Caki2 (cell line): ENCODE data around the gene TRIM40. TPM values are rescaled to one million over a fixed set of nuclear protein-coding genes. Genes with fewer than 3 reads are reported as not detected.
"Not testable (repeated sequence)": the region's sequence is repeated elsewhere in the genome, so short reads cannot be mapped to it uniquely, and the experiment has no call there.

Experiments used
- DNase-seq: peaks from one replicate; pipeline ENCODE4 v3.0.0-alpha.2; 2015; ENCODE audit warnings: low read depth
- in situ Hi-C: cut with HindIII; loops from 2 replicates; pipeline ENCODE4 v1.10.0; 2016; ENCODE audit warnings: low sequenced_read_pairs, low pct_unique_long_range_greater_than_20kb, mixed read lengths
- total RNA-seq: library from RNA; depleted of rRNA; stranded (reverse); fragments of >200 nt; shearing (Covaris generic); gene quantifications from 2 replicates; pipeline ENCODE4 v1.2.3, GENCODE V29; 2014; ENCODE audit warnings: low replicate concordance

The TRIM40 gene
- total RNA-seq, 1 experiment from 2014 or later = not detected

GRCh38 chr6:30157581-30157980 is 21.6 kb downstream of the TRIM40 start:
- in situ Hi-C loops = no loop called here
- no peak for DNase-seq

DNA sequence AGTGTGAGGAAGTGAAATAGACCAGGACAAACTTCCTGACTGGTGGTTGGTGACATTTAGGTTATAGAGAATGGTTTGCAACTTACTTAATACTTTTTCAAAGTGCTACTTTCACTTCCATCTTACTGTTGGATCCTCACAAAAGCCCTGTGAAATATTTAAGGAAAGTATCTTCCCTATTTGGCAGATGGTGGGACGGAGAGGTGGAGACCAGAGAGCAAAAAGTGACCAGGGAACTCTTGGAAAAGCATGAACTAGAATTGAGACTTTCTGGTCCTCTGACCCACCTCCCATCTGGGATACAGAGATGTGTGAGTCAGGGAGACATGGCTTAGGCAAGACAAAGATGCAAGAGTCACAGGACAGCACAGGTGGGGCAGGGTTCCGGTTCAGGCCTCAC is 22.1 kb downstream of the TRIM40 start:
- in situ Hi-C loops = no loop called here
- DNase-seq = no peak

- in situ Hi-C loops = no loop called here
- no peak for DNase-seq
Measured at GRCh38 chr6:30158475-30159040, 22.6 kb downstream of the TRIM40 start.

DNA sequence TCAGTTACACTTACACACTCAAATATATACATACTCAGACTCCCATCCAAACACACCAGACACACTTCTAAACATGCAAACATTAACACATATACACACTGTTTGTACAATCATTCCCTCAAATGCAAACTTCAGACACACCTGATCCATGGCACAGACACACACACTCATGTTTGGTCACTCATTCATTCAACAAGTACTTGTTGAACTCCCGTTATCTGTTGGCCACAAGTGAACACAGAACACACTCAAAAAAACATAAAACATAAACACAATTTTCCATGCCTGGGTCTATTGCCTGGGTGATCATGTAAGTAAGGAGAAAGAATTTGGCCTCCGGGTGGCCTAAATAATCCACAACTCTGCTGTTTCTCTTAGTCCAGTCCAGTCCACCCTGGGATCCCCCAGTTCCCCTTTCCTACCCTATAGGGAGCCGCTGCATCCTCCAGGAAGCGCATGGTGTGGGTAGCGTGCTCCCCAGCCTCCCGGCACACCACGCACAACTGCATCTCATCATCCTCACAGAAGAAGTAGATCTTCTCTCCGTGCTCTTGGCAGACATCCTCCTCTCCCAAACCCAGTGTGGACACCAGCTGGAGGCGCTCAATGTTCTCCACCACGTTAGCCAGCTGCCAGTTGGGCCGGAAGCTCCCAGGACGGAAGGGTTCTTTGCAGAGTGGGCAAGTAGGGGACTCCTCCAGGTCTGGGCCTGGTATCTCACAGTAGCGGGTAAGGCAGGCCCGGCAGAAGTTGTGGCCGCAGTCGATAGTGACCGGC is 24.3 kb downstream of the TRIM40 start:
- no peak for DNase-seq
- in situ Hi-C loops = no loop called here

DNA sequence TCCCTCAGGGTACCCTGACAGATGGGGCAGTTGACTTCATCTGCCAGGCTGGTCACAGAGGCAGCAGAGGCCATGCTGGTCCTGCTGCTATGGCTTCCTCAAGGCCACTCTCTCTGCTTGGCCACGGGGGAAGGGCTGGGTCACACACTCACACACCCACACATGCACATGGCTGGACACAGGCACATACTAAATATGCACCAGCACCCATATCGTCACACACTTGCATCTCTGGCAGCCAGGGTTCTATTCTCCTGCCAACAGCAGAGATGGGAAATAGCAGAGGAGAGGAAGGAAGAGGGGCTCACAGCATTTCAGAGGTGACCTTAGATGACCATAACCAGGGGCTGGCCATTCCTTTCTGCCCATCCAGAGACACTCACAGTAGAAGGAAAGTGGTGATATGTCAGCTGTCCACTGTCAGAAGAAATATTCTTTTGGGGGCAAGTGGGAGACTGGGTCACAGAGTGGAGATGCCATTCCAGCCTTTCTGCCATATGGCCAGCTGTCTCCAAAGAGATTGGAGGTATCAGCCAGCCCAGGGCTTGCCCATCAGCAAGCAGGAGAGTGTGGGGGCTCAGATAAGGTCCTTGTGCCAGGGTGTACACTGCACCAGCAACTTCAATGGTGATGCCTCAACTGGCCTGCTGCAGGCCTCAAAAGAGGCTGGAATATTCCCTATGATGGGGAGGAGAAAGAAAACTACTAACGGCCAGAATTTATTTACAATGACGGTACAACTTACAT is 25.0 kb downstream of the TRIM40 start, which contains the start of gene TRIM10:
Gene TRIM10, minus strand, starts transcription at position 427 of the 747 bp plus-strand sequence. Its CDS starts 353 bp downstream, at position 74.
- no peak for DNase-seq
- in situ Hi-C loops = no loop called here

- in situ Hi-C loops = no loop called here
- DNase-seq = no peak
Measured at GRCh38 chr6:30162265-30163089, 26.5 kb downstream of the TRIM40 start.

DNA sequence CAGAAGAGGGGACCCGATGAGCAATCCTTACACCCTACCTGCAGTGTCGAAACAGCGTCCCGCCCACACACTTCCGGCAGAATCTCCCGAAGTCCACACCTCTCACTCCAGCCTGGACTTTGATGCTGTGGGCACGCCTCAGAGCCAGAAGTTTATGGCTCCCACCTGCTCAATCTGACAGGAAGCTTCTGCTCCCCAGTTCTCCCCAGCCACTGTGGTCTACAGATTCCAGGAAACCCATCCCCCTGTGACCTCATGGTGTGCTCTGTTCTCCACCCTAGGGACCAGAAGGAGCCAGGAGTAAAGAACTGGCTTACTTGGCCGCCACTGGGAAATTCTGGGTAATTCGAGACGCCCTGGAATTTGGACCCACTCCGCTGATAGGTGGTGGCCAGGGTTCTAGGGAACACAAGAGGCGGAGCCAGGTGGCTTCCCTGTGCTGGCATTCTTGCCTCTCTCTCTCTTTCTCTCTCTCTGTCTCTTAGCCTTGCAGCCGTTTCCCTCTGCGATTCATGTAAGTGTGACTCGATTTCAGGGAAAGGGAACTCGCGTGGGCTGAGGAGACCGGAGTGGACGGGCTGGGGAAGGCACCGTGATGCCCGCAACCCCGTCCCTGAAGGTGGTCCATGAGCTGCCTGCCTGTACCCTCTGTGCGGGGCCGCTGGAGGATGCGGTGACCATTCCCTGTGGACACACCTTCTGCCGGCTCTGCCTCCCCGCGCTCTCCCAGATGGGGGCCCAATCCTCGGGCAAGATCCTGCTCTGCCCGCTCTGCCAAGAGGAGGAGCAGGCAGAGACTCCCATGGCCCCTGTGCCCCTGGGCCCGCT is 27.4 kb downstream of the TRIM40 start, which contains the start of gene TRIM15:
Gene TRIM15, plus strand, starts transcription at position 457 of the 828 bp plus-strand sequence. Its CDS starts 139 bp downstream, at position 596.
- DNase-seq = no peak
- in situ Hi-C loops = no loop called here

- in situ Hi-C loops = no loop called here
- no peak for DNase-seq
Measured at GRCh38 chr6:30163918-30164654, 28.1 kb downstream of the TRIM40 start.

GRCh38 chr6:30164714-30165113 is 28.8 kb downstream of the TRIM40 start:
- no peak for DNase-seq
- in situ Hi-C loops = no loop called here

- in situ Hi-C loops, DNase-seq: not testable (repeated sequence)
Measured at GRCh38 chr6:30165238-30165637, 29.3 kb downstream of the TRIM40 start.

DNA sequence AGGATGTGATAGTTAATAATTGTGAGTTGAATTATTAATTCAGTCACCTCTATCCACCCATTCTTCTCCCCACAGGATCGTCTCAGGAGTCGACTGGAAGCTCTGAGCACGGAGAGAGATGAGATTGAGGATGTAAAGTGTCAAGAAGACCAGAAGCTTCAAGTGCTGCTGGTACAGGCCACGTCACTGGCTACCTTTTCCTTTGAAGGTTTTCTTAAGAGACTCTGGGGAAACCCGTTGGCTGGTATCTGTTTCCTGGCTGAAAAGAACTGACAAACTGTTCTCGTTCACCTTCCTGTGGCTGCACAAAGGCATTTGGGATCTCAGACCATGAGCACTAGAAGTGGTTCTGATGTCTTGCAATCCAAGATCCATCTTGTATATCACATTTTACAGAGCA is 31.2 kb downstream of the TRIM40 start:
- no peak for DNase-seq
- in situ Hi-C loops = no loop called here

DNA sequence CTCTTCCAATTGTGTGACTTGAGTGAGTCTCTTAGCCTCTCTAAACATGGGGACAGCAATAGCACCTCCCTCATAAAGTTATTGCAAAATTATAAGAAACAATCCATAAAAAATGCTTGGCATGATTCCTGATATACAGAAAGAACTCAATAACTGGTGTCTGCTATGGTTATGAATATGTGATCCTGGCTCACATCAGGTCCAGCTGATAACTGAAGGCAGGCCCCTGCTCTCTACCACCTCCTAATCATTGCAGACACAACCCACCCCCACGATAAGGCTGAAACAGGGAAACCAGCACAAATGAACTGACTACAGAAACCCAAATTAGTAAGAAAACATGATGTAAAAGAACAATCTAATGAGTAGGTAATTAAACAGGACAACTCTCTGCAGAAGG is 32.8 kb downstream of the TRIM40 start:
- no peak for DNase-seq
- in situ Hi-C loops = no loop called here

DNA sequence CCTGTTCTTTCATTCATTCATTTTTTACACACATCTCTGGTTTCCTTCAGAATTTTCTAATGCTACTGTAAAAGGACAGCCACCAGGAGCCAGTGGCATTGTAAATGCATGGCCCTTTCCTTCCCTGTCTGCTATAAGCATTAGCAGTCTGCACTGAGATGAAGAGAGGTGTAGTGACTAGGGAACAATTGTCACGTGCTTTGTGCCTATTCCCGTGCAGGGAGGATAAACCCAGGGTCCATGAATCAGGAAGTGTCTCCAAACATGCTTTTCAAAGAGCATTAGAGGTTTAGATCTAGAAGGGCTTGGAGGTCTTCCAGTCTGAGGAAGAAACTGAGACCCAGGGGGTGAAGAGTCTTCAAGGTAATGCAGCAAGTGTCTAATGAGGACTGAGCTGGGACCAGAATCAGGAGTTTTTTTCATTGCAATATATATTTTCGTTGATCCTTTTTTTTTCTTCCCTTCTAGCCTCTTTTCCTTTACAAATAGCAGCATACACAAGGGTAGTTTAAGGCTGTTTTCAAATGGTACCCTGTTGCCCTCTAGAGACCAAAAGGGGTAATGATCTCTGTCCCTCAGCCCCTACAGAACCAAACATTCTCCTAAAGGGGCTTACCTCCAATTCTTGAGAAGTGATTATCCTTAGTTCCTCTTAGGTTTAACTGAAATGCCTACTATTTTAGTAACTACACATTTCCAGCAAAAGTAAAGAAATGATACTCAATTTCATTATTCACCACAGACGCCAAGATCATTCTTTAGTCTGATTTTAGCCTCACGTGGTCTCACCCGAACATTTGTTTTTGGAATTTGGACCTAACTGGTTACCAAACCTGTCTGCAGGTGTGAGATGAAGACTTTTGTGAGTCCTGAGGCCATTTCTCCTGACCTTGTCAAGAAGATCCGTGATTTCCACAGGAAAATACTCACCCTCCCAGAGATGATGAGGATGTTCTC is 34.0 kb downstream of the TRIM40 start:
- DNase-seq = peak; percentile 60
- in situ Hi-C loops = no loop called here

DNA sequence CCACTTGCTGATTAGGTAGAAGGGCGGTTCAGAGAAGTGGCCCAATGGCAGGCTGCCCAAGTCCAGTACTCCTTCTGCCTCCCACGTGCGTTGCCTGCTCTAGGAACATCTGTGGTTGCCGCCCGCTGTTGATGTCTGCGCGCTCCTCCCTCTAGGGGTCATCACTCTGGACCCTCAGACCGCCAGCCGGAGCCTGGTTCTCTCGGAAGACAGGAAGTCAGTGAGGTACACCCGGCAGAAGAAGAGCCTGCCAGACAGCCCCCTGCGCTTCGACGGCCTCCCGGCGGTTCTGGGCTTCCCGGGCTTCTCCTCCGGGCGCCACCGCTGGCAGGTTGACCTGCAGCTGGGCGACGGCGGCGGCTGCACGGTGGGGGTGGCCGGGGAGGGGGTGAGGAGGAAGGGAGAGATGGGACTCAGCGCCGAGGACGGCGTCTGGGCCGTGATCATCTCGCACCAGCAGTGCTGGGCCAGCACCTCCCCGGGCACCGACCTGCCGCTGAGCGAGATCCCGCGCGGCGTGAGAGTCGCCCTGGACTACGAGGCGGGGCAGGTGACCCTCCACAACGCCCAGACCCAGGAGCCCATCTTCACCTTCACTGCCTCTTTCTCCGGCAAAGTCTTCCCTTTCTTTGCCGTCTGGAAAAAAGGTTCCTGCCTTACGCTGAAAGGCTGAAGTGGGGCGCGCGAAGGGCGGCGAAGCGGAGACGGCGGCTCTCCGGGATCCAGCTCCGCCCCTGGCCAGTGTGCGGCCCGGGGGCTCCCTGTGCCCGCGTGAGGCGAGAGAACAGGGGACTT is 35.9 kb downstream of the TRIM40 start:
- no peak for DNase-seq
- in situ Hi-C loops = no loop called here

GRCh38 chr6:30172681-30173080 is 36.7 kb downstream of the TRIM40 start:
- in situ Hi-C loops = no loop called here
- DNase-seq = no peak
